H9 (cell line): ENCODE results near the gene TMEM273. TPM values are rescaled to one million over a fixed set of nuclear protein-coding genes. Genes with fewer than 3 reads are reported as not detected.

ENCODE experiments used
- DNase-seq: peaks from one replicate; pipeline ENCODE4 v3.0.0-alpha.2; 2017
- H2AFZ ChIP-seq: one replicate; pipeline ENCODE4 v1.6.1; 2013; ENCODE audit warnings: mild to moderate bottlenecking, low read length, control low read depth, moderate library complexity
- H2AK5ac ChIP-seq: 2 replicates; pipeline ENCODE4 v1.6.1; 2013; ENCODE audit warnings: low read length, control low read depth, mixed read lengths; ENCODE audit not compliant: insufficient read length
- H2BK120ac ChIP-seq: one replicate; pipeline ENCODE4 v1.6.1; 2013; ENCODE audit warnings: low read depth, mild to moderate bottlenecking, low read length, control low read depth, inconsistent platforms; ENCODE audit not compliant: poor library complexity, severe bottlenecking
- H2BK12ac ChIP-seq: 2 replicates; pipeline ENCODE4 v1.6.1; 2013; ENCODE audit warnings: low read length, control low read depth, mixed read lengths, low read depth; ENCODE audit not compliant: insufficient read length
- H2BK15ac ChIP-seq: 2 replicates; pipeline ENCODE4 v1.6.1; 2013; ENCODE audit warnings: low read depth, low read length, control low read depth
- H2BK20ac ChIP-seq: one replicate; pipeline ENCODE4 v1.6.1; 2013; ENCODE audit warnings: low read depth, mild to moderate bottlenecking, low read length, control low read depth, inconsistent platforms; ENCODE audit not compliant: poor library complexity, severe bottlenecking
- H2BK5ac ChIP-seq: 2 replicates; pipeline ENCODE4 v1.6.1; 2013; ENCODE audit warnings: low read length, control low read depth, mixed read lengths; ENCODE audit not compliant: insufficient read length
- H3K14ac ChIP-seq: 2 replicates; pipeline ENCODE4 v1.6.1; 2013; ENCODE audit warnings: low read length, control low read depth; ENCODE audit not compliant: insufficient read depth
- H3K18ac ChIP-seq: 2 replicates; pipeline ENCODE4 v1.6.1; 2013; ENCODE audit warnings: low read depth, mild to moderate bottlenecking, mixed read lengths, low read length, control low read depth; ENCODE audit not compliant: insufficient read length
- H3K23ac ChIP-seq: 2 replicates; pipeline ENCODE4 v1.6.1; 2013; ENCODE audit warnings: low read length, control low read depth, mixed read lengths, low read depth; ENCODE audit not compliant: insufficient read length
- H3K23me2 ChIP-seq: 2 replicates; pipeline ENCODE4 v1.6.1; 2013; ENCODE audit warnings: low read depth, mild to moderate bottlenecking, mixed read lengths, low read length, control low read depth; ENCODE audit not compliant: insufficient read length, poor library complexity, severe bottlenecking
- H3K27ac ChIP-seq: 2 replicates; pipeline ENCODE4 v1.5.1; 2013; ENCODE audit warnings: low read length, control low read depth, mixed read lengths, low read depth; ENCODE audit not compliant: insufficient read length
- H3K27me3 ChIP-seq: 2 replicates; pipeline ENCODE4 v1.6.1; 2013; ENCODE audit warnings: low read length, control low read depth, inconsistent platforms; ENCODE audit not compliant: insufficient read depth
- H3K4ac ChIP-seq: 2 replicates; pipeline ENCODE4 v1.6.1; 2013; ENCODE audit warnings: low read depth, mild to moderate bottlenecking, control low read depth, inconsistent platforms, low read length, moderate library complexity
- H3K4me1 ChIP-seq: 2 replicates; pipeline ENCODE4 v1.6.1; 2013; ENCODE audit warnings: low read length, control low read depth, inconsistent platforms; ENCODE audit not compliant: insufficient read depth
- H3K4me2 ChIP-seq: 2 replicates; pipeline ENCODE4 v1.6.1; 2013; ENCODE audit warnings: low read length, control low read depth, mixed read lengths; ENCODE audit not compliant: insufficient read length, insufficient read depth
- H3K56ac ChIP-seq: 2 replicates; pipeline ENCODE4 v1.6.1; 2013; ENCODE audit warnings: low read depth, mild to moderate bottlenecking, mixed read lengths, low read length, control low read depth; ENCODE audit not compliant: insufficient read length
- H3K79me1 ChIP-seq: 2 replicates; pipeline ENCODE4 v1.6.1; 2013; ENCODE audit warnings: low read depth, mild to moderate bottlenecking, moderate library complexity, low read length, control low read depth, inconsistent platforms; ENCODE audit not compliant: insufficient read depth, poor library complexity, severe bottlenecking
- H3K79me2 ChIP-seq: 2 replicates; pipeline ENCODE4 v1.6.1; 2013; ENCODE audit warnings: low read length, control low read depth, inconsistent platforms; ENCODE audit not compliant: insufficient read depth
- H3K9ac ChIP-seq: 2 replicates; pipeline ENCODE4 v1.6.1; 2013; ENCODE audit warnings: low read length, control low read depth, mixed read lengths; ENCODE audit not compliant: insufficient read length; ENCODE audit errors: extremely low read depth
- H3K9me3 ChIP-seq: one replicate; pipeline ENCODE4 v1.6.1; 2013; ENCODE audit warnings: low read depth, low read length, inconsistent platforms; ENCODE audit not compliant: control insufficient read depth
- H3T11ph ChIP-seq: one replicate; pipeline ENCODE4 v1.6.1; 2013; ENCODE audit warnings: mild to moderate bottlenecking, low read length, control low read depth, inconsistent platforms
- H4K20me1 ChIP-seq: one replicate; pipeline ENCODE4 v1.6.1; 2013; ENCODE audit not compliant: control insufficient read depth, insufficient read length, insufficient read depth
- H4K5ac ChIP-seq: 2 replicates; pipeline ENCODE4 v1.6.1; 2013; ENCODE audit warnings: low read depth, mild to moderate bottlenecking, mixed read lengths, low read length, control low read depth; ENCODE audit not compliant: insufficient read length
- H4K8ac ChIP-seq: replicated peaks from 2 replicates; pipeline ENCODE4 v1.6.1; 2013; ENCODE audit warnings: low read length, control low read depth, mixed read lengths, low read depth; ENCODE audit not compliant: insufficient read length
- H4K91ac ChIP-seq: 2 replicates; pipeline ENCODE4 v1.6.1; 2013; ENCODE audit warnings: low read depth, mild to moderate bottlenecking, moderate library complexity, mixed read lengths, low read length, control low read depth; ENCODE audit not compliant: insufficient read length
- H3K27ac Mint-ChIP-seq, 3 experiments: 2 replicates in 2 of 3; 3 replicates in 1 of 3; pipeline ENCODE4 v1.8.0; 2020 to 2021; ENCODE audit warnings: mixed read lengths in 3 of 3, mild to moderate bottlenecking in 1 of 3, moderate library complexity in 1 of 3
- H3K27me3 Mint-ChIP-seq: 2 replicates; pipeline ENCODE4 v1.8.0; 2021; ENCODE audit warnings: low read depth, mild to moderate bottlenecking, moderate library complexity, mixed read lengths
- H3K36me3 Mint-ChIP-seq, 3 experiments: 2 replicates in 2 of 3; 3 replicates in 1 of 3; pipeline ENCODE4 v1.8.0; 2020 to 2021; ENCODE audit warnings: low read depth in 3 of 3, mixed read lengths in 3 of 3; ENCODE audit not compliant: insufficient read depth in 1 of 3
- H3K4me1 Mint-ChIP-seq, 2 experiments: 2 replicates each; pipeline ENCODE4 v1.8.0; 2020; ENCODE audit warnings: mixed read lengths in 2 of 2
- H3K4me3 Mint-ChIP-seq, 2 experiments: 2 replicates in 1 of 2; 3 replicates in 1 of 2; pipeline ENCODE4 v1.8.0; 2020 to 2021; ENCODE audit warnings: mild to moderate bottlenecking in 2 of 2, mixed read lengths in 2 of 2, moderate library complexity in 1 of 2
- H3K9me3 Mint-ChIP-seq, 2 experiments: 2 replicates in 1 of 2; 3 replicates in 1 of 2; pipeline ENCODE4 v1.8.0; 2020; ENCODE audit warnings: mild to moderate bottlenecking in 2 of 2, mixed read lengths in 2 of 2, moderate library complexity in 1 of 2
- WGBS: extraction: QIAGEN DNeasy Blood & Tissue Kit; methylation state at CpG from one replicate; pipeline ENCODE4 v1.1.7; 2013; ENCODE audit warnings: missing lambda C conversion rate, low lambda C conversion rate, mixed read lengths; ENCODE audit not compliant: insufficient read length; ENCODE audit errors: extremely low coverage; 5-methylcytosine and 5-hydroxymethylcytosine counted together
- total RNA-seq: library from RNA; stranded (reverse); gene quantifications from 2 replicates; pipeline ENCODE4 v1.2.1, GENCODE V29; 2021
- TF ChIP-seq, protein P1 (sequence below): fragments of 200-600 bp; sonication (generic); conservative IDR thresholded peaks from 3 replicates; pipeline ENCODE4 v1.8.0; 2021; ENCODE audit warnings: antibody characterized with exemption, mild to moderate bottlenecking

The TMEM273 gene
- total RNA-seq, 1 experiment from 2014 or later: not detected

- Histone ChIP-seq H3K18ac (no peak overlapping the region), H2AK5ac (no peak overlapping the region), H3K4ac (no peak overlapping the region), H2BK15ac (no peak overlapping the region), H3K4me2 (no peak overlapping the region), H3K27ac (no peak overlapping the region), H3K27me3 (no peaks in the 10 kb centered on the region), H3K14ac (no peak overlapping the region), H4K20me1 (no peaks in the 10 kb centered on the region), H3K79me1 (no peaks in the 10 kb centered on the region), H2BK5ac (no peak overlapping the region), H3K23ac (no peak overlapping the region), H2BK12ac (no peak overlapping the region), H3K79me2 (no peaks in the 10 kb centered on the region), H3K4me1 (no peaks in the 10 kb centered on the region; the same call in 1 of the 2 replicates), H3K23me2 (no peaks in the 10 kb centered on the region), H2BK120ac (no peak overlapping the region), H2AFZ (no peak overlapping the region), H3T11ph (no peak overlapping the region), H3K56ac (no peak overlapping the region), H4K8ac (no peak overlapping the region), H2BK20ac (no peak overlapping the region), H3K9me3 (no peaks in the 10 kb centered on the region), H4K91ac (no peak overlapping the region), H3K9ac (no peak overlapping the region), H4K5ac (no peak overlapping the region)
- Mint-ChIP-seq H3K4me1 (peaks cover 29 to 36% of the 10 kb centered on the region in 2 experiments), H3K36me3 (peaks cover 0 to 9% (median 1%) of the 10 kb centered on the region in 3 experiments; a peak in 3 of 7 replicates), H3K4me3 (no peak overlapping the region), H3K27me3 (peaks cover 8% of the 10 kb centered on the region; the same call in 1 of the 2 replicates), H3K9me3 (peaks cover 0 to 6% of the 10 kb centered on the region in 2 experiments; a peak in 1 of 5 replicates), H3K27ac (no peak overlapping the region)
- no peak for DNase-seq
- WGBS: no CpG with 5 or more reads among the region's 5 CpGs
- TF ChIP-seq, protein P1, sequence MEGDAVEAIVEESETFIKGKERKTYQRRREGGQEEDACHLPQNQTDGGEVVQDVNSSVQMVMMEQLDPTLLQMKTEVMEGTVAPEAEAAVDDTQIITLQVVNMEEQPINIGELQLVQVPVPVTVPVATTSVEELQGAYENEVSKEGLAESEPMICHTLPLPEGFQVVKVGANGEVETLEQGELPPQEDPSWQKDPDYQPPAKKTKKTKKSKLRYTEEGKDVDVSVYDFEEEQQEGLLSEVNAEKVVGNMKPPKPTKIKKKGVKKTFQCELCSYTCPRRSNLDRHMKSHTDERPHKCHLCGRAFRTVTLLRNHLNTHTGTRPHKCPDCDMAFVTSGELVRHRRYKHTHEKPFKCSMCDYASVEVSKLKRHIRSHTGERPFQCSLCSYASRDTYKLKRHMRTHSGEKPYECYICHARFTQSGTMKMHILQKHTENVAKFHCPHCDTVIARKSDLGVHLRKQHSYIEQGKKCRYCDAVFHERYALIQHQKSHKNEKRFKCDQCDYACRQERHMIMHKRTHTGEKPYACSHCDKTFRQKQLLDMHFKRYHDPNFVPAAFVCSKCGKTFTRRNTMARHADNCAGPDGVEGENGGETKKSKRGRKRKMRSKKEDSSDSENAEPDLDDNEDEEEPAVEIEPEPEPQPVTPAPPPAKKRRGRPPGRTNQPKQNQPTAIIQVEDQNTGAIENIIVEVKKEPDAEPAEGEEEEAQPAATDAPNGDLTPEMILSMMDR: no peak
Measured at GRCh38 chr10:49160110-49160509, 28.1 kb downstream of the TMEM273 start.
